B cell (primary cell): Measurements from ENCODE around the gene P4HA1. TPM values are rescaled to one million over a fixed set of nuclear protein-coding genes. Genes with fewer than 3 reads are reported as not detected.

ENCODE experiments used
- ATAC-seq: fragments of 200-7000 bp; cut with Tn5 transposase; one replicate; pipeline ENCODE4 v1.10.0; 2021; ENCODE audit warnings: low read depth, mild to moderate bottlenecking, moderate number of reproducible peaks, moderate library complexity
- CTCF ChIA-PET: fragments of 350-600 bp; sonication (Branson Sonifier 250); formaldehyde crosslinking; loops from one replicate; lab custom pipeline; 2021; ENCODE audit warnings: antibody characterized with exemption, inconsistent platforms; lab: Charles Lee
- POLR2A ChIA-PET: fragments of 350-600 bp; sonication (Branson Sonifier 250); formaldehyde crosslinking; loops from one replicate; lab custom pipeline; 2021; ENCODE audit warnings: antibody characterized with exemption; lab: Charles Lee
- DNase-seq: peaks from one replicate; pipeline ENCODE4 v3.0.0; 2013
- H2AFZ ChIP-seq: 2 replicates; pipeline ENCODE4 v1.6.1; 2012; ENCODE audit warnings: mild to moderate bottlenecking, low read depth, low read length; ENCODE audit not compliant: insufficient read depth, poor library complexity, severe bottlenecking
- H3K27ac ChIP-seq, 2 donors: 1 replicate in 1 of 2; 2 replicates in 1 of 2; pipeline ENCODE4 v1.5.1; 2012 to 2013; ENCODE audit warnings: low read length in 2 of 2, mild to moderate bottlenecking in 2 of 2, moderate library complexity in 1 of 2
- H3K27me3 ChIP-seq, 4 experiments: fragments of 200-600 bp in 1 of 4; sonication (generic) in 1 of 4; replicated peaks in 1 of 4; 1 replicate in 2 of 4; 2 replicates in 2 of 4; pipeline versions ENCODE4 v1.6.1 to v1.7.0; 2013 to 2016; ENCODE audit warnings: low read length in 3 of 4, mild to moderate bottlenecking in 2 of 4, mixed read lengths in 1 of 4, moderate library complexity in 1 of 4; ENCODE audit not compliant: insufficient read depth in 4 of 4, control insufficient read depth in 3 of 4; ENCODE audit errors: control extremely low read depth in 1 of 4
- H3K36me3 ChIP-seq, 2 experiments: replicated peaks in 1 of 2; 1 replicate in 1 of 2; 2 replicates in 1 of 2; pipeline versions ENCODE4 v1.6.1 to v1.7.1; 2013; ENCODE audit warnings: low read length in 1 of 2; ENCODE audit not compliant: insufficient read depth in 2 of 2, control insufficient read depth in 1 of 2; ENCODE audit errors: control extremely low read depth in 1 of 2, extremely low read depth in 1 of 2
- H3K4me1 ChIP-seq, 2 donors: fragments of 200-600 bp in 1 of 2; sonication (generic) in 1 of 2; 1 replicate in 1 of 2; 2 replicates in 1 of 2; pipeline versions ENCODE4 v1.5.1 to v1.6.1; 2013 to 2017; ENCODE audit warnings: low read length in 2 of 2; ENCODE audit not compliant: control insufficient read depth in 2 of 2, insufficient read depth in 2 of 2
- H3K4me2 ChIP-seq: replicated peaks from 2 replicates; pipeline ENCODE3; 2012; ENCODE audit warnings: mild to moderate bottlenecking, low read depth, low read length; ENCODE audit not compliant: poor library complexity, severe bottlenecking
- H3K4me3 ChIP-seq, 5 experiments: fragments of 200-600 bp in 1 of 5; sonication (generic) in 1 of 5; 1 replicate in 3 of 5; 2 replicates in 2 of 5; pipeline versions ENCODE4 v1.5.1 to v1.7.0; 2011 to 2016; ENCODE audit warnings: low read length in 4 of 5, mild to moderate bottlenecking in 4 of 5, low read depth in 2 of 5, control low read depth in 1 of 5, moderate library complexity in 1 of 5; ENCODE audit not compliant: insufficient read depth in 1 of 5; ENCODE audit errors: control extremely low read depth in 1 of 5, extremely low read depth in 1 of 5
- H3K79me2 ChIP-seq: fragments of 200-600 bp; sonication (generic); one replicate; pipeline ENCODE4 v1.6.0; 2016; ENCODE audit warnings: low read length; ENCODE audit not compliant: control insufficient read depth, insufficient read depth
- H3K9ac ChIP-seq: fragments of 200-600 bp; sonication (generic); 2 replicates; pipeline ENCODE4 v1.6.1; 2017; ENCODE audit warnings: mild to moderate bottlenecking, low read length, moderate library complexity
- H3K9me3 ChIP-seq, 3 donors: one replicate each; pipeline versions ENCODE4 v1.6.1 to v1.7.1; 2013; ENCODE audit warnings: low read length in 2 of 3; ENCODE audit not compliant: control insufficient read depth in 2 of 3, insufficient read depth in 1 of 3; ENCODE audit errors: control extremely low read depth in 1 of 3
- H4K20me1 ChIP-seq: 2 replicates; pipeline ENCODE4 v1.6.0; 2012; ENCODE audit warnings: mild to moderate bottlenecking, low read length; ENCODE audit not compliant: insufficient read depth, control insufficient read depth, poor library complexity, severe bottlenecking
- H3K27ac Mint-ChIP-seq: one replicate; pipeline ENCODE4 v1.8.0; 2021; ENCODE audit warnings: mixed read lengths
- H3K27me3 Mint-ChIP-seq: one replicate; pipeline ENCODE4 v1.8.0; 2021; ENCODE audit warnings: mixed read lengths
- H3K4me1 Mint-ChIP-seq: one replicate; pipeline ENCODE4 v1.8.0; 2021; ENCODE audit warnings: mixed read lengths
- H3K4me3 Mint-ChIP-seq: one replicate; pipeline ENCODE4 v1.8.0; 2021; ENCODE audit warnings: mixed read lengths
- H3K9me3 Mint-ChIP-seq: one replicate; pipeline ENCODE4 v1.8.0; 2022; ENCODE audit warnings: mixed read lengths; ENCODE audit not compliant: insufficient read depth
- CTCF ChIP-seq: fragments of 200-600 bp; IDR thresholded peaks from one replicate; pipeline ENCODE4 v1.8.0; 2022; ENCODE audit warnings: antibody characterized with exemption, mild to moderate bottlenecking
- EZH2 ChIP-seq: IDR thresholded peaks from 2 replicates; pipeline ENCODE4 v1.6.1; 2012; ENCODE audit warnings: borderline replicate concordance, low read depth, mild to moderate bottlenecking, moderate library complexity, low read length; ENCODE audit not compliant: insufficient read depth, poor library complexity, severe bottlenecking
- WGBS: methylation state at CpG from one replicate; pipeline ENCODE4 v1.1.5; 2013; ENCODE audit warnings: missing lambda C conversion rate; ENCODE audit not compliant: insufficient coverage; 5-methylcytosine and 5-hydroxymethylcytosine counted together
- intact Hi-C: fragments of 100-400 bp; cut with micrococcal nuclease; formaldehyde crosslinking; loops from one replicate; pipeline ENCODE4 v1.10.0; 2022
- polyA plus RNA-seq: library from polyadenylated mRNA; depleted of rRNA; stranded (reverse); fragments of >200 nt; gene quantifications from 2 replicates; pipeline ENCODE4 v1.2.3, GENCODE V29; 2012
- total RNA-seq, 2 donors: library from RNA; stranded (reverse); fragments of 120-200 nt in 1 of 2; gene quantifications; 1 replicate in 1 of 2; 2 replicates in 1 of 2; pipeline versions ENCODE4 v1.2.3 to v1.2.4, GENCODE V29; 2013 to 2022

P4HA1 gene
- total and polyA plus RNA-seq, 2 donors (not counting 1 experiment from before 2014, with no cell fraction given), result 12.8 to 19.0 TPM

GRCh38 chr10:73044378-73045285, 52.0 kb downstream of the P4HA1 start:
- H3K4me1 ChIP-seq, result no peaks in the 10 kb centered on the region
- no CpG with 5 or more reads among the region's 7 CpGs for WGBS
- no peaks in the 10 kb centered on the region for H3K79me2 ChIP-seq
- H3K27me3 ChIP-seq, result no peaks in the 10 kb centered on the region
- H3K4me3 ChIP-seq, result no peak overlapping the region
- H3K27ac ChIP-seq, result no peak overlapping the region
- no peak overlapping the region for H3K27ac Mint-ChIP-seq
- ATAC-seq, result no peak
- no peaks in the 10 kb centered on the region for H3K9me3 Mint-ChIP-seq
- no peak overlapping the region for H2AFZ ChIP-seq
- DNase-seq, result no peak
- no peak for TF ChIP-seq EZH2
- TF ChIP-seq CTCF, result no peak
- H4K20me1 ChIP-seq, result no peaks in the 10 kb centered on the region
- intact Hi-C loops, result no loop called here
- CTCF ChIA-PET, result no interaction called here
- POLR2A ChIA-PET, result no interaction called here
- H3K4me3 Mint-ChIP-seq, result no peak overlapping the region
- peaks cover 10 to 26% of the 10 kb centered on the region in 2 experiments for H3K36me3 ChIP-seq
- no peaks in the 10 kb centered on the region for H3K9me3 ChIP-seq
- H3K4me1 Mint-ChIP-seq, result no peaks in the 10 kb centered on the region
- no peak overlapping the region for H3K4me2 ChIP-seq
- no peaks in the 10 kb centered on the region for H3K27me3 Mint-ChIP-seq
- H3K9ac ChIP-seq, result no peak overlapping the region

GRCh38 chr10:73043766-73044377, 52.8 kb downstream of the P4HA1 start:
- DNase-seq (no peak), ATAC-seq (no peak)
- Histone ChIP-seq H3K79me2 (no peaks in the 10 kb centered on the region), H3K9me3 (no peaks in the 10 kb centered on the region), H3K4me3 (no peak overlapping the region), H3K36me3 (peaks cover 7 to 26% of the 10 kb centered on the region in 2 experiments), H3K9ac (no peak overlapping the region), H3K27ac (no peak overlapping the region), H3K4me1 (no peaks in the 10 kb centered on the region), H2AFZ (no peak overlapping the region), H3K27me3 (no peaks in the 10 kb centered on the region), H4K20me1 (no peaks in the 10 kb centered on the region), H3K4me2 (no peak overlapping the region)
- POLR2A ChIA-PET, result no interaction called here
- intact Hi-C loops, result no loop called here
- CTCF ChIA-PET, result no interaction called here
- Mint-ChIP-seq H3K27ac (no peak overlapping the region), H3K4me3 (no peak overlapping the region), H3K9me3 (no peaks in the 10 kb centered on the region), H3K4me1 (no peaks in the 10 kb centered on the region), H3K27me3 (no peaks in the 10 kb centered on the region)
- no CpG with 5 or more reads among the region's 2 CpGs for WGBS
- TF ChIP-seq CTCF (no peak), EZH2 (no peak)
